OCI-LY3 (cell line): ENCODE results near the gene KCNS3.

Source experiments
- CTCF ChIP-seq: fragments of 200-600, 300-600 bp; sonication (generic); IDR thresholded peaks from 2 replicates; pipeline ENCODE4 v1.5.1; 2014; ENCODE audit warnings: antibody characterized with exemption, low read length, low read depth
- EZH2phosphoT487 ChIP-seq: fragments of 200-600 bp; shearing (Covaris generic); IDR thresholded peaks from 2 replicates; pipeline ENCODE4 v1.6.1; 2018; ENCODE audit warnings: antibody characterized with exemption, mixed run types, low read depth

- no peak for TF ChIP-seq CTCF
- TF ChIP-seq EZH2phosphoT487, result no peak
Observed at GRCh38 chr2:17934721-17935120, 56.3 kb downstream of the KCNS3 start.
